SU-DHL-6 (cell line): ENCODE measurements around the gene POFUT2.

Experiments
- H2AFZ ChIP-seq: fragments of 200-600 bp; sonication (generic); 2 replicates; pipeline ENCODE4 v1.6.1; 2014; ENCODE audit warnings: low read depth, mild to moderate bottlenecking, moderate library complexity, mixed read lengths, antibody characterized with exemption, low read length; ENCODE audit not compliant: severe bottlenecking
- H3F3A ChIP-seq: fragments of 200-600 bp; shearing (Covaris generic); 2 replicates; pipeline ENCODE4 v1.6.0; 2016; ENCODE audit warnings: antibody characterized with exemption, mild to moderate bottlenecking; ENCODE audit not compliant: insufficient read depth
- H3K27ac ChIP-seq: fragments of 200-600 bp; sonication (generic); 2 replicates; pipeline ENCODE4 v1.5.1; 2016; ENCODE audit warnings: low read depth, mild to moderate bottlenecking, low read length, moderate library complexity, mixed read lengths
- H3K27me3 ChIP-seq: fragments of 200-600 bp; sonication (generic), shearing (Covaris generic); 2 replicates; pipeline ENCODE4 v1.6.0; 2014; ENCODE audit warnings: mild to moderate bottlenecking, low read length
- H3K36me3 ChIP-seq: fragments of 200-600 bp; sonication (generic); 2 replicates; pipeline ENCODE4 v1.6.1; 2014; ENCODE audit warnings: mild to moderate bottlenecking, low read length, mixed read lengths
- H3K4me2 ChIP-seq: fragments of 300-600, 200-600 bp; shearing (Covaris generic), sonication (generic); 2 replicates; pipeline ENCODE4 v1.6.0; 2014; ENCODE audit warnings: low read length, low read depth, mild to moderate bottlenecking; ENCODE audit not compliant: poor library complexity, severe bottlenecking
- H3K4me3 ChIP-seq: fragments of 200-600 bp; sonication (generic); 2 replicates; pipeline ENCODE4 v1.5.1; 2014; ENCODE audit warnings: antibody characterized with exemption, low read length, mild to moderate bottlenecking, mixed read lengths; ENCODE audit not compliant: insufficient read depth, poor library complexity, severe bottlenecking
- H3K79me2 ChIP-seq: fragments of 200-600 bp; sonication (generic); 2 replicates; pipeline ENCODE4 v1.6.1; 2014; ENCODE audit warnings: mild to moderate bottlenecking, low read length, moderate library complexity; ENCODE audit not compliant: insufficient read depth
- H3K9ac ChIP-seq: fragments of 200-600 bp; sonication (generic); 2 replicates; pipeline ENCODE4 v1.7.0; 2014; ENCODE audit warnings: mild to moderate bottlenecking, low read length
- H3K9me2 ChIP-seq: fragments of 200-600 bp; sonication (generic); replicated peaks from 2 replicates; pipeline ENCODE4 v1.6.1; 2014; ENCODE audit warnings: low read length; ENCODE audit not compliant: insufficient read depth
- H3K9me3 ChIP-seq: fragments of 200-600 bp; sonication (generic); 2 replicates; pipeline ENCODE4 v1.6.1; 2014; ENCODE audit warnings: low read length, mixed read lengths; ENCODE audit not compliant: insufficient read depth
- H4K20me1 ChIP-seq: fragments of 200-600 bp; sonication (generic); 2 replicates; pipeline ENCODE4 v1.6.1; 2014; ENCODE audit warnings: low read depth, mild to moderate bottlenecking, antibody characterized with exemption, low read length, moderate library complexity, mixed read lengths
- EZH2phosphoT487 ChIP-seq: fragments of 200-600 bp; sonication (generic), shearing (Covaris generic); conservative IDR thresholded peaks from 2 replicates; pipeline ENCODE4 v1.6.1; 2018; ENCODE audit warnings: mild to moderate bottlenecking, antibody characterized with exemption, low read length, moderate library complexity, mixed read lengths
- TF ChIP-seq, protein P1 (sequence below): fragments of 200-600 bp; sonication (generic); IDR thresholded peaks from one replicate; pipeline ENCODE4 v1.5.1; 2017; ENCODE audit warnings: antibody characterized with exemption, mild to moderate bottlenecking, low read length, moderate library complexity; ENCODE audit not compliant: insufficient read depth, poor library complexity, severe bottlenecking

POFUT2 gene

DNA sequence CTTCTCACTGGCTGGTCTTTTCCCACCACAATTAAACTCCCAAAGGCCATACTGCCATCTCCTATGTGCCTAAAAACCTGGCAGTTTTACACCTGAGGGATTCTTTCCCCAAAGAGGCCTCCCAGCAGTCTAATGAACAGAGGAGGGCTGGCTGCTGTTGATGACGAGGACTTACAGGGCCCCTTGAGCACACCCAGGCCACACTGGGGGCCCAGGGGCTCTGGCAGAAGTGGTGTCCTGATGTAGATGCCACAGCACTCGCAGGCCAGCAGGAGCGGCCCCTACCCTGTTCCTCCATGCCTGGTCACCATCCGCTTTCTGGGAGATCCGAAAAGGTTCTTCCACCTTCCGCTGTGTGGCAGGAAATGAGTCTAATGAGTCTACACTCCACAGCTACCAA lies 24.2 kb downstream of the POFUT2 start:
- Histone ChIP-seq H3K36me3 (no peaks in the 10 kb centered on the region), H3K9me3 (no peaks in the 10 kb centered on the region)
- TF ChIP-seq EZH2phosphoT487 = no peak
- TF ChIP-seq, protein P1, sequence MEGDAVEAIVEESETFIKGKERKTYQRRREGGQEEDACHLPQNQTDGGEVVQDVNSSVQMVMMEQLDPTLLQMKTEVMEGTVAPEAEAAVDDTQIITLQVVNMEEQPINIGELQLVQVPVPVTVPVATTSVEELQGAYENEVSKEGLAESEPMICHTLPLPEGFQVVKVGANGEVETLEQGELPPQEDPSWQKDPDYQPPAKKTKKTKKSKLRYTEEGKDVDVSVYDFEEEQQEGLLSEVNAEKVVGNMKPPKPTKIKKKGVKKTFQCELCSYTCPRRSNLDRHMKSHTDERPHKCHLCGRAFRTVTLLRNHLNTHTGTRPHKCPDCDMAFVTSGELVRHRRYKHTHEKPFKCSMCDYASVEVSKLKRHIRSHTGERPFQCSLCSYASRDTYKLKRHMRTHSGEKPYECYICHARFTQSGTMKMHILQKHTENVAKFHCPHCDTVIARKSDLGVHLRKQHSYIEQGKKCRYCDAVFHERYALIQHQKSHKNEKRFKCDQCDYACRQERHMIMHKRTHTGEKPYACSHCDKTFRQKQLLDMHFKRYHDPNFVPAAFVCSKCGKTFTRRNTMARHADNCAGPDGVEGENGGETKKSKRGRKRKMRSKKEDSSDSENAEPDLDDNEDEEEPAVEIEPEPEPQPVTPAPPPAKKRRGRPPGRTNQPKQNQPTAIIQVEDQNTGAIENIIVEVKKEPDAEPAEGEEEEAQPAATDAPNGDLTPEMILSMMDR = no peak

DNA sequence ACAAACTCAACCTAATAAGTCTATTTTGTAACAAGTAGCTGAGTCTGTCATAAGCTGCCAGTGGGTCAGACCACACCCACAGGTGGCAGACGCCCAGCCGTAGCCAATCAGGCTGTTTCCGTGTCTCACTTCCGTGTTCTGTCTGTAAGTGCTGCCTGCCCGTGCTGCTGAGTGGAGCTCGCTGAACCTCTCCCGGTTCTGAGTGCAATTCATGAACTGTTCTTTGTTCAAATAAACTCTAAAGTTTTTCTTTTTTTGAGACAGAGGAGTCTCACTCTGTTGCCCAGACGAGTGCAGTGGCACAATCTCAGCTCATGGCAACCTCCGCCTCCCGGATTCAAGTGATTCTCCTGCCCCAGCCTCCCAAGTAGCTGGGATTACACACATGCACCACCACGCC lies 25.1 kb downstream of the POFUT2 start:
- H3K9ac ChIP-seq = no peak overlapping the region
- H3K36me3 ChIP-seq = no peaks in the 10 kb centered on the region
- no peaks in the 10 kb centered on the region for H3K79me2 ChIP-seq
- no peaks in the 10 kb centered on the region for H3K27me3 ChIP-seq
- H3K9me2 ChIP-seq = no peaks in the 10 kb centered on the region
- no peak overlapping the region for H3K4me2 ChIP-seq
- TF ChIP-seq, protein P1 = no peak
- TF ChIP-seq EZH2phosphoT487 = no peak
- no peaks in the 10 kb centered on the region for H3F3A ChIP-seq
- no peaks in the 10 kb centered on the region for H3K9me3 ChIP-seq
- H3K4me3 ChIP-seq = no peak overlapping the region
- H2AFZ ChIP-seq = no peak overlapping the region
- H4K20me1 ChIP-seq = no peaks in the 10 kb centered on the region
- no peak overlapping the region for H3K27ac ChIP-seq

More for the DNA sequence above, 24.2 kb downstream of the POFUT2 start:
- Histone ChIP-seq H3K4me2 (no peak overlapping the region), H3K79me2 (no peaks in the 10 kb centered on the region), H3K4me3 (no peak overlapping the region), H3K27me3 (no peaks in the 10 kb centered on the region), H3F3A (no peaks in the 10 kb centered on the region), H4K20me1 (no peaks in the 10 kb centered on the region), H3K27ac (no peak overlapping the region), H3K9ac (no peak overlapping the region), H3K9me2 (no peaks in the 10 kb centered on the region), H2AFZ (no peak overlapping the region)

DNA sequence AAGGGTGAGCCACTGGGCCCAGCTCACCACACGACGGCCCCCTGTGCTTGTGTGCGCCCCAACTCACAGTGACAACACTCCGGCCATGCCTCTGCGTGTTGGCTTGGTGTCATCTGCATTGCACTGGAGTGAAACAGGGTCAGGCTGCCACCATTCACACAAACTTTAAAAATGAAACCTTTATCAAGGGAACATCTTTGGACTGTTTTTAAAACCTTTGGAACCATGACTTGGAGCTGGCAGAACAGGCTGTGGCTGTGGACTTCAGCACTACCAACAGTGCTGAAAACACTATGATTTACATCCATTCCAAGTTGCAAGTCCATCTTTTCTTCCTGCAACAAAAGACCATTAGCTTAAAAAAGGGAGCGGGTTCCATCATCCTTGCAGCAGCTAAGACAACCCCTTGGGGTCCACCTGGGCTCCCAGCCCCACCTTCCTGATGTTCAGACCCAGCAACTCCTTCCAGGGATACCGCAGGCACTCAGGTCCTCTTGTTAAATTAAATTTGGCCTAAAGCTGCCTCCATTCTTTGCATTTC lies 25.6 kb downstream of the POFUT2 start:
- Histone ChIP-seq H3K9ac (no peak overlapping the region), H3K79me2 (no peaks in the 10 kb centered on the region), H2AFZ (no peak overlapping the region), H3K9me3 (no peaks in the 10 kb centered on the region), H3F3A (no peaks in the 10 kb centered on the region), H3K4me3 (no peak overlapping the region), H4K20me1 (no peaks in the 10 kb centered on the region), H3K36me3 (no peaks in the 10 kb centered on the region), H3K4me2 (no peak overlapping the region), H3K9me2 (no peaks in the 10 kb centered on the region), H3K27me3 (no peaks in the 10 kb centered on the region), H3K27ac (no peak overlapping the region)
- no peak for TF ChIP-seq EZH2phosphoT487
- TF ChIP-seq, protein P1 = no peak
